ENCODE data around the gene CD1D.
"Not testable (repeated sequence)": the region's sequence is repeated elsewhere in the genome, so short reads cannot be mapped to it uniquely, and the experiment has no call there.

The CD1D gene

GRCh38 chr1:158180741-158181576 is at the start of gene CD1D:
CD1D (plus strand) TSS chr1:158180895; CDS start chr1:158181102, 207 bp downstream.
- no peak for DNase-seq

GRCh38 chr1:158131217-158131616 is 49.5 kb upstream of the CD1D start:
- DNase-seq: no peak

- no peak for DNase-seq
These were observed 39.9 kb upstream of the CD1D start for GRCh38 chr1:158140764-158141192.

- DNase-seq: no peak
These were observed 35.4 kb upstream of the CD1D start for GRCh38 chr1:158145173-158145719.

- DNase-seq: no peak
These were observed 34.5 kb upstream of the CD1D start for GRCh38 chr1:158146165-158146564.

GRCh38 chr1:158146739-158147138 is 34.0 kb upstream of the CD1D start:
- DNase-seq: no peak

- no peak for DNase-seq
These were observed 33.3 kb upstream of the CD1D start for GRCh38 chr1:158147401-158147800.

- DNase-seq: no peak
These were observed 32.8 kb upstream of the CD1D start for GRCh38 chr1:158147869-158148268.

GRCh38 chr1:158148468-158148867 is 32.2 kb upstream of the CD1D start:
- DNase-seq: no peak

GRCh38 chr1:158149175-158149574 is 31.5 kb upstream of the CD1D start:
- no peak for DNase-seq

GRCh38 chr1:158149577-158150269 is 31.0 kb upstream of the CD1D start:
- DNase-seq: peak; percentile 82

GRCh38 chr1:158150523-158150922 is 30.2 kb upstream of the CD1D start:
- no peak for DNase-seq

GRCh38 chr1:158153179-158153578 is 27.5 kb upstream of the CD1D start:
- no peak for DNase-seq

GRCh38 chr1:158153746-158154444 is 26.8 kb upstream of the CD1D start:
- DNase-seq: no peak

GRCh38 chr1:158154501-158154900 is 26.2 kb upstream of the CD1D start:
- no peak for DNase-seq

GRCh38 chr1:158155673-158156072 is 25.0 kb upstream of the CD1D start:
- DNase-seq: no peak

GRCh38 chr1:158159597-158159996 is 21.1 kb upstream of the CD1D start:
- DNase-seq: no peak

GRCh38 chr1:158161446-158161845 is 19.2 kb upstream of the CD1D start:
- DNase-seq: no peak

- DNase-seq: no peak
These were observed 17.4 kb upstream of the CD1D start for GRCh38 chr1:158163000-158163947.

- no peak for DNase-seq
These were observed 11.6 kb upstream of the CD1D start for GRCh38 chr1:158169105-158169504.

- DNase-seq: not testable (repeated sequence)
These were observed 4.8 kb upstream of the CD1D start for GRCh38 chr1:158175915-158176314.

- no peak for DNase-seq
These were observed 4.3 kb upstream of the CD1D start for GRCh38 chr1:158176399-158176798.
